Superior temporal gyrus (tissue), 1 donor: ENCODE measurements around the gene ZNF195.
"Not testable (repeated sequence)": the region's sequence is repeated elsewhere in the genome, so short reads cannot be mapped to it uniquely, and the experiment has no call there.

Source experiments
- DNase-seq: peaks from one replicate; pipeline ENCODE4 v3.0.0-alpha.2; 2016; ENCODE audit errors: extremely low spot score

ZNF195 gene

DNA sequence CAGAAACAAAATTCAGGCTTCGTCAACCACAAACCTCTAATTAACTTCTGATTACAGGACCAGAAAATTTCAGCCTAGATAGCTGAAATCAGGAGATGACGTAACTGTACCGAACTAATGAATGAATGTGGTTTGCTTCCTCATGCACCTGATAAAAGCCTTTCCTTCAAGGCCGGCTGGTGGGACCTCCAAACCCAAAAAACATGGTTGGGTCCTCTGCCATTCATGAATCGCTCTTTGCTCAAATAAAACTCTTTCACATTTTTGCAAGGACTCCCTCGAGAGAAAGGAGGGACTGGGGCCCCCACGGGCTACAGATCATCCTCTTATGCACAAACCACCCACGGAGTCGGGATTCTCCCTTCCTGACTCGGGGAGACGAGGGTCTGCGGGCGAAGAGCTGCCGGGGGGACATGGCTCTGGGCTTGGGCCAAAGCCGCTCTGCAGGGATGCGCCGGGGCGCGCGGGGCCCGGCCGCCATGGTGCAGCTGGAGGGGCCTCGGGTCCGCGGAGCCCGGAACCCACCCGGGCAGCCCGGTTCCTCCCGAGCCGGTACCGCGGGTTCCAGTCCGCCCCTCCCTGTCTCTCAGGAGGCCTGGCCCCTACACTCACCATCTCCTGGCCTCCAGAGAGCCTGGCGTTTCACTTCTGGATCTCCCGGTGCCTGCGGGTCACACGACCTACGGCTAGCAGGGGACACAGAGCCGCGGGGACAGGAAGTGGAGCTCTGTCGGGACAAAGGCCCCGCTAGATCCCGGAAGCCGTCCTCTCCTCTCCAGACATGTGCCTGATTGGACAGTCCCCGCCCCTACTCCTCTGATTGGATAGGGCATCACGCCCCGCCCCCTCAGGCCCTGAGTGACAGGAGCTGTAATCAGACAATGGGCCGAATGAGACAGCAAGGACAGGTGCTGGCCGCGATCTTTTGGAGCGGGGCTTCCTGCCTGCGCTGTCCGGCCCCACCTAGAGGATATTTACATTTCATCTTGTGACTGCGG is at the start of gene ZNF195:
Gene ZNF195 (minus strand): TSS at position 721 of the 998 bp plus-strand sequence. CDS start 106 bp downstream, at position 615.
- DNase-seq, result peak; percentile 98

DNA sequence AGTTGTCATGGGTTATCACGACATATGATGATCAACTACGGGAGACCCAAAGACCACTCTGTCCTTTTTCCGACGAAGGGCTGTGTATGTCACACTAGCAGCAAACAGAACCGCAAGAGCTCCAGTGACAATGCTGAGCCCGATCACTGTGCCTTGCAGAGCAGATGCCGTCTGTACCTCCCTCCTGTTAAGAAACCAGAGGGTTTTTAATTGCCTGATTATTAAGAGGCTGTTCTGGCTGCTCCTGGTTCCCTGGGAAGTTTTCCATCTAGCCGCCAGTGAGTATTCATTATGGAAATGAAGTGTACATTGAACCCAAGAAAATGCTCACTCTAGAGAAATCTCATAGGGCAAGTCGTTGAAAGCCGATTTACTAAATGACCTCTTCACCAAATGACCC is 49.1 kb upstream of the ZNF195 start:
- not testable (repeated sequence) for DNase-seq

DNA sequence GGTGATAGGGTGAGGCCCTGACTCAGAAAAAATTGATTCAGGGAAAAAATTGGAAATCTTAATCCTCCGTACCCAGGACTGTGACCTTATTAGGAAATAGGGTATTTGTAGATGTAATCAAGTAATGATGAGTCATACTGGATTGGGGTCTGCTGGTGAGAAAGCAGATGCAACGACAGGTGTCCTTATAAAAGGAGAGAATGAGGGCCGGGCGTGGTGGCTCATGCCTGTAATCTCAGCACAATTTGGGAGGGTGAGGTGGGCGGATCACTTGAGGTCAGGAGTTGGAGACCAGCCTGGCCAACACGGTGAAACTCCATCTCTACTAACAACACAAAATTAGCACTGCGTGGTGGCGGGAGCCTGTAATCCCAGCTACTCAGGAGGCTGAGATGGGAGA is 47.6 kb upstream of the ZNF195 start:
- DNase-seq, result not testable (repeated sequence)

DNA sequence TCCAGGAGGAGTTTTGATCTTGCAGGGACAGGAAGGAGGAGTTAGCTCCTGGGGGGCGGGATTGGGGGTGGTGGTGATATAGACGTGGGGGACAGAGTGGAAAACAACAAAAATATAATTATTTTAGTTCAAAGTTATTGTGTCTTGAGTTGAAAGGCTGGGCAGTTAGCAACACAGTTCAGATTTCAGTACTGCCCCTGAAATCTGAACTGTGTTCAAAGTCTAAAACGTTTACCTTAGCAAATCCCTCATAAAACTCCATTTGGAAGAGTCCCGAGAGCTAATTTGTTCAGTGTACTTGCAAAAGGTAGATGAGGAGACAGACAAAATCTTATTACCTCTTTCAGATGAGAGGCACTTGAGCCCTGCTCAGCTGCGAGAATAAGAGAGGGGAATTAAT is 45.0 kb upstream of the ZNF195 start:
- DNase-seq, result not testable (repeated sequence)

DNA sequence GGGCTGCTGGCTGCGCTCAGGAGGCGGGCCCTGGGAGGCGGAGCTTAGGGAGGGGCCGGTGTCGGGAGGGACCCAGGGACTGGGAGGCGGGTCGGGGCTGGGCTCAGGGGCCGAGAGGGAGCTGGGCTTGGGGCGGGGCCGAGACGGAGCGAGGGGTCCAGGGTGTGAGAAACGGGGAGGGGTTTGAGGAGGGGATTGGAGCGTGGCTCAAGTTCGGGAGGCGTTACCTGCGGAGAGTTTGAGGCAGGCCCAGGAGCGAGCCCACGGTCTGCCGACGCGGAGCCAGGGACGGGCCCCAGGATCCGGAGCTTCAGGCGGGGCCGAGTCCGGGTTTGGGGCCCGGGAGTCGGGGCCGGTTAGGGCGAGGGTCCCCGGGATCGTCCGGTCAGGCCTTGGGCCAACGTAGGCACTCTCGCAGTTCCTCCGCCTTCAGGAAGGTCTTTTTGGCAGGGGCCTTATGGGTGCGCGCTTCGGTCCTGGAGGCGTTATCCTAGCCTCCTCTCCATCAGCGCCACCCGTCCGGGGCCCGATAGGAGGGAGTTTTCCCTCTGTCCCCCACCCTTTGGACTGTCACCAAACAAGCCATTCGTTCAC is 44.3 kb upstream of the ZNF195 start:
- DNase-seq, result not testable (repeated sequence)

DNA sequence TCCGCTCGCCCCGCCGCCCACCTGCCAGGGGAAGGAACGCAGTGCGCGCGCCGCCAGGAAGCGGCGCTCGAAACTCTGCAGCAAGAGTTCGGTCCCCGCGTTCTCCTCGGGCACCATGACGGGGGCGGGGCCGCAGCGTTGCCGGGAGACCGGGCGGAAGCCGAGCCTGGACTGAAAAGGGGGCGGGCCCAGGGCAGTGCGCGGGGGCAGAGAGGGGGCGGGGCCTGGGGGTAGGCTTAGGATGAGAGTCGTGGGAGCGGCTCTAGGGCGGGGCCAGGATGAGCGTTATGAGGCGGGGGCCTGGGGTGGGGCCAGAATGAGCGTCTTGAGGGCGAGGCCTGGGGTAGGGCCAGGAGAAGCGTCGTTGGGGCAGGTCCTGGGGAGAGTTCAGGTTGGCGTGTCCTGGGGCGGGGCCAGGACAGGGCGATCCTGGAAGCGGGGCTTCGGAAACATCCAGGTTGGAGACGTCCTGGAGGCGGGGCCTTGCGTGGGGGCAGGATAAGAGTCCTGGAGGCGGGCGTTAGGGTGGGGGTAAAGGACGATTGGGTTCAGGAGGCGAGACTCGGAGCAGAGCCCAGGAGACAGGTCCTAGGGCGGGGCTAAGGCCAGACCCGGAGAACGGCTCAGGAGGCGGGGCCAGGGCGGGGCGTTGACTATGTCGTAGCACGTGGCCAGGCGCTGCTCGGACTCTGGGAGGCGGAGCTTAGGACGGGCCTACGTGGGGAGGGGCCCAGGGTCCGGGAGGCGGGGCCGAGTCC is 43.6 kb upstream of the ZNF195 start:
- DNase-seq, result peak; percentile 92

DNA sequence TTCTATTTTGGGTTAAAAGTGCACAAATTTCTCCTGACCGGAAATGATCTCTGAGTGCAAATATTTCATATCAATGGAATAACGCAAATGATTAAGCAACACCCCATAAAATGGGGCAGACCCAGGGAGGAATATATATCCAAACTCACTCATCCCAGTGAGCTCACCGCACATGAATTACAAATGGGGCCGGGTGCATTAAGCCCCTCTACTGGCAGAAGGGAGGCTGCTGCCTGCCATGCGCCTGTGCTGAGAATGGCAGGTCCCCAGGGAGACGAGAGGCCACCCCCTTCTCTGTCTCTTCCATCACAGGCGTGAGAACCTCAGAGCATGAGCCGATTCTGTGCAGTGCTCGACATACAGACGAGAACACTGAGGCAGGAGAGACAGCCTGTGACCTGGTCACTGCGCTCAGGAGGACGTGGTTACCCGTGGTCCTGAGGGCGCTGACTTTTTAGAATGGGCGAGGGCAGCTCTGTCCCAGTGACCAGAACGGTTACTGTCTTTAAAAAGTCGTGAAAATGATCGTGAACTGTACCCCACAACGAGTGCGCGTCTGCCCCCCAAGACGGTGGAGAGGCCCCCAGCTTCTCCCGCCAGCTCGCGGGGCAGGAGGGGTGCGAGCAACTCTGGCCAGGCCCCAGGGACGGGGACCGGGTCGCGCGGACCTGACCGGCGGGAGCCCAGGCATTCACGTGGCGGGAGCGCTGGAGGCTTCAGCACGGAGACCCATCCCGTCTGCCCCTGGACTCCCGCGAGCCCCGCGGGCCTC is 42.8 kb upstream of the ZNF195 start:
- peak; percentile 8 for DNase-seq

DNA sequence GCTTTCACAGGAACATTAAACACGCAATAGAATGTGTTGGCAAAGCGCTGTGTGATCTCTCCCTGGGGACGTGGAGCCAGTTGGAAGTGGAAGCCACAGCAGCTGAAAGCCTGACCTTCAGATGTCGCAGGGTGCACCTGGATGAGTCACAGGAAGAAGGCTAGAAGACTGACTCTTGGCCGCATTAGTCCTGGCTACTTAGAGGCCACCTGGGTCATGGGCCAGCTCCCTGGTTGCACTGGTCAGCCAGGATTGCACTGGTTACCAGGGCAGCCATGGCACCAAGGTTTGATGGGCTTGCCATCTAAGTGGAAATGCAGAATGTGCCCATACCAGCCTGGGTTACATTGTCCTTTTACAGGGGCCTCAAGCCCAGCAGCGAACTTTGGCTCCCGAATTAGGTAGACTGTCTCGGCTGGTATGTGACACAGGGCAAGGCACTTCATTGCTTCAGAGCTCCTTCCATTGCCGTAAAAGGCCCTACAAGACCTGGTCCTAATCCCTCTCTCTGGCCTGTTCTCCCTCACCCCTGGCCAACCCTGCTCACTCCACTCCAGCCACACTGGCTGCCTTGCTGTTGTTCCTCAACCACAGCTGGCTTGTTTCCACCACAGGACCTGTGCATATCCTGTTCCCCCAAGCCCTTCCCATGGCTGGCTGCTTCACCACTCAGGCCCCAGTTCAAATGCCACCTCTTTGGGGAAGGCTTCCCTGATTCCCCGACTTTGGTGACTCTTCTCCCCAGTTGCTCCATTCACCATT is 41.5 kb upstream of the ZNF195 start:
- DNase-seq, result not testable (repeated sequence)

DNA sequence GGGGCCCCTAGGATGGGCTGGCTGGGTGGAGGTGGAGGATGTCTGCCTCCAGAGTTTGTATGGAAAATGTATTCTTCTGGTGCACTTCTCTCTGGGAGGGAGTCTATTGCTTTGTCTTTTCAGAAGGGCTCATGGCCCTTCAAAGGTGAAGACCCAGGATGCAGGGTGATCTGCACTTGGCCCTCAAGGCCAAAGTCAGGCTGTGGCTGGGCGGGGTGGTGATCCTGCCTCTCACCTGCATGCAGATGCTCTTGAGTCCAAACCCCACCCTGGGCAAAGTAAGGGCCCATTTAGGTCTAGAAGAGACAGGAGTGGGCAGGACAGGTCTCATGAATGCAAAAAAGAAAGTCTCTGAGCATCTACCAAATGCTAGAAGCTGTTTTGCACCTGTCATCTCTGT is 40.5 kb upstream of the ZNF195 start:
- DNase-seq, result not testable (repeated sequence)

DNA sequence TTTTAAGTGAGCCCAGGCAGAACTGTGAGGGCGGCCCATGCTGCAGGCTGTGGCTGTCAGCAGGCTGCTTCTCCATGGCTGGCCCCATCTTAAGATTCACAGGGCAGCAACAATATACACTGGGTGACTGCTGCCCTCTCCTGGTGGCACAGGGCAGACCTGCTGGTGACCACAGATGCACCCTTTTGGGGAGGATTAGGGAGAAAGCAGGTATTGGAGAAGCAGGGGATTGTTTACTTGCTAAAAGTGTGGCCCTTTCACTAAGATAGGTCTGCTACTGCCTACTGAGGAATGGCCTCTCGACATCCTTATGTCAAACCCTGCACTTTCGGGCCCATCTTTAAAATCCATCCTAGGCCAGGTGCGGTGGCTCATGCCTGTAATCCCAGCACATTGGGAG is 38.1 kb upstream of the ZNF195 start:
- peak; percentile 29 for DNase-seq

DNA sequence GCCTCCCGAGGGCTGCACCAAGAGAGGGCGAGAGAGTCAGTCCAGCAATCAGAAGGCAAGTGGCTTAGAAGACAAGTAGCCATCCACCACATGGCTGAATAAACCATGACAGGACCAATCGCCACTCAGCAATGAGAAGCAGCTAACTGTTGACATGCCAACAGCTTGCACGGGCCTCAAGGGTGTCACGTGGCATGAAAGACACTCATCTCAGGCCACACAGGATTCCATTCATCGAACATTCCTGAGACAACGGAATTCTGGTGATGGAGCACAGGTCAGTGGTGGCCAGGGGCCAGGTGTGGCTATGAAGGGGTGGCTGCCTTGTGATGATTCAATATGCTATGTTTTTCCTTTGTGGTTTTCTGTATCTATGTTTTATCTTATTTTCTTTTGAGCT is 36.4 kb upstream of the ZNF195 start:
- not testable (repeated sequence) for DNase-seq

DNA sequence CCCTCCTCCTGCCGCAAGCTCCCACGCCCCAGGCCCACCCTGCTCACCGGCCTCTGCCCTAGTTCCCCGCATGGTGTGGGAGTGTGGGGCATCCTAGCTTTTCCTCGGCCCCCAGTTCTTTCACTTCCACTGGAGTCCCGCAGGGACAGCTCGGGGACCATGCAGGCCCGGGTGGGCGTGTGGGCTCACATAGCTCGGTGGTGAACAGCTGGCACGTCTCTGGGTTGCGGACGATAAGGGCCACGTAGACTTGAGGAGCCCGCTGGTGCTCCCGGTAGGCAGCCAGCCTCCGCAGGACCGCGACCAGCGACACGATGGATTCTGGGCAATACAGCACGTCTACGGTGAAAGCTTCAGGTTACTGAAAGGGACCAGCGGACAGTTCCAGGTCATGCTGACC is 34.7 kb upstream of the ZNF195 start:
- not testable (repeated sequence) for DNase-seq

DNA sequence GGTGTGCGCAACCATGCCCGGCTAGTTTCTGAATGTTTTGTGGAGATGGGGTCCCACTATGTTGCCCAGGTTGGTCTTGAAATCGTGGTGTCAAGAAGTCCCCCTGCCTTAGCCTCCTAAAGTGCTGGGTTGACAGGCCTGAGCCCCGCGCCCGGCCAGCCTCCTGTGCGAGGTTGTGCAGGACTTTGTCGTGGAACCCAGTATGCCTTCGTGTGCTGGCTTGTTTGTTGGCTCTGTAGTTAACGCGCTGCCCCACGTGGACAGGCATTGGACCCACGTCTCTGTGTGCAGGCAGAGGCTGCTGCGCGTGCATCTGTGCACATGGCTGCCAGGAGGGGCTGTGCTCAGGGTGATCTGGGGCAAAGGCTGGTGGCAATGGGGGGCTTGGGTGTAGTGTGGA is 33.9 kb upstream of the ZNF195 start:
- DNase-seq, result no peak

DNA sequence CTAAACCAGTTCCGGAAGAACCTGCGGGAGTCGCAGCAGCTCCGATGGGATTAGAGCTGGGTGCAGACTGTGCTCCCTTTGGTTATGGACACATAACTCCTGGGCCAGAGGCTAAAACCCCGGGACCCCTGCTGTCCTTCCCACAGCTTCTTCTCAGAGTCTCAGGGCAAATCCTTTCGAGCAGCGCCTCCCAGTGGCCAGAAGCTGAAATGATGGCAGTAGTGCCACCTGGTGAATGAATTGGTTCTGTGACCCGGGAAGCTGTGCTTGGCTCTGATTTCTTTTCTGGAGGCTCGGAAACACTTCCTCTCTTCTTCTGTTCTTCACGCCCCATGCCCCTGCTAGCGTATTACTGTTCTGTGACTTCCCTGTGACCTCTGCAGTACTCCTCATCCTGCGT is 29.8 kb upstream of the ZNF195 start:
- peak; percentile 84 for DNase-seq

DNA sequence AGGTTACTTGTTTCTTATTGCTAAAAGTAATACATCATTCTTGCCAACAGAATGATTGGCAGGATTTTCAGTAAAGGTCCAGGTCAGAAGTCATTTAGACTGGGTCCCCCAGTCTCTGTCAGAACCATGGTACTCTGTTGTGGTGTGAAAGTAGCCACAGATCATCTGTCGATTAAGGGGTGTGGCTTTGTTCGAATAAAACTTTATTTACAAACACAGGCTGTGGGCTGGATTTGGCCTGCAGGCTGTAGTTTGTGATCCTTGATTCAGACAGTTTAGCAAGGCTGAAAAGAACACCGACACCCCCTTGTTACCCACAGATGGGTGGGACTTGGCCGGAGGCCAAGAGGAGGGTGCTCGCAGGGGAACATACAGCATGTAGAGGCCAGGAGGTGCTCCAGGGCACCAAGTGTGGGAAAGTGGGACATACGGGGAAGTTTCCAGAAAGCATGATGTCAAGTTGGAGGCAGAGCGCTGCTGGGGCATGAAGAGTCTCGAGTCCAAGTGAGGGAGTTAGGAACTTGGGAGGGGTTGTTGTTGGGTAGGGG is 29.2 kb upstream of the ZNF195 start:
- not testable (repeated sequence) for DNase-seq

DNA sequence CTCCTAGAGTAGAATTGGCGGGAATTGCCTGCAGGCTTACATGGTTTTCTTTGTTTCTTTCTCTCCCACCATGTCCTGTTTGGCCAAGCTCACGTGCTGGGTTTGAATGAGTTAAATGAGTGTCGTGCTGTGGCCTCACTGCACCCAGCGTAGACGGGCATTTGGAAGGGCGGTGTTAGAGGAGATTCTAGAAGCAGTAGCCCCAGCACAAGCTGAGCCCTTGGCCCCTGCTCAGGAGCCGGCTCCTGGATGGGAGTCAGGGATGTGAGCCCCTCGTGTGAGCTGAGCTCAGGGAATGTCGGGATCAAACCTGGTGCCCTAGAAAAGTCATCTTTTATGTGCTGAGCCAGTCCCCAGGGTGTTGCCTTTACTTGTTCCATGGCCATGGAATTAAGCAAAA is 28.0 kb upstream of the ZNF195 start:
- not testable (repeated sequence) for DNase-seq

DNA sequence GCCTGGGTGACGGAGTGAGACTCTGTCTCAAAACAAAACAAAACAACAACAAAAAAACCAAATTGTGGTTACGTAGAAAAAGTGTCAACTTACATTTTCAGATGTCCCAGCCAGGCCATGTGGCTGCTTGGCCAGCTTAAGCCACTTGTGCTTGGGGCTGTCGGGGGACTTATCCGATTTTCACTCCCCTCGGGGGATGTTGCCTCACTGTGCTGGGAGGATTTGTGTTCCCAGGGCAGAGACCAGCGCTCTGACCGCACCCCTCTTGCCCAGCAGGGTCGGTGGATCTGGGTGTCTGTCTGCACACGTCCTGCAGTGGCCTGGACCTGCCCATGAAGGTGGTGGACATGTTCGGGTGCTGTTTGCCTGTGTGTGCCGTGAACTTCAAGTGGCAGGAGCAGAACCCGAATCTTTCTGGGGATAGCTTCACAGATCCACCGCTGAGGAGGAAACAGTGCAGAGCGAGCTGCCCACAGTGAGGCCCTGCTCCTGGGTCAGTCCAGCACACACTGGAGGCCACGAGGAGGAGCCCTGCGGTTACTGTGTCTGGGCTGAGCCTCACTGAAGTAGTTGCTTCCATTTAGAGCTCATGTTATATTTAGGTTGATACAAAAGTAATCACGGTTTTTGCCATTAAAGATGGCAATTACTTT is 27.4 kb upstream of the ZNF195 start:
- not testable (repeated sequence) for DNase-seq

DNA sequence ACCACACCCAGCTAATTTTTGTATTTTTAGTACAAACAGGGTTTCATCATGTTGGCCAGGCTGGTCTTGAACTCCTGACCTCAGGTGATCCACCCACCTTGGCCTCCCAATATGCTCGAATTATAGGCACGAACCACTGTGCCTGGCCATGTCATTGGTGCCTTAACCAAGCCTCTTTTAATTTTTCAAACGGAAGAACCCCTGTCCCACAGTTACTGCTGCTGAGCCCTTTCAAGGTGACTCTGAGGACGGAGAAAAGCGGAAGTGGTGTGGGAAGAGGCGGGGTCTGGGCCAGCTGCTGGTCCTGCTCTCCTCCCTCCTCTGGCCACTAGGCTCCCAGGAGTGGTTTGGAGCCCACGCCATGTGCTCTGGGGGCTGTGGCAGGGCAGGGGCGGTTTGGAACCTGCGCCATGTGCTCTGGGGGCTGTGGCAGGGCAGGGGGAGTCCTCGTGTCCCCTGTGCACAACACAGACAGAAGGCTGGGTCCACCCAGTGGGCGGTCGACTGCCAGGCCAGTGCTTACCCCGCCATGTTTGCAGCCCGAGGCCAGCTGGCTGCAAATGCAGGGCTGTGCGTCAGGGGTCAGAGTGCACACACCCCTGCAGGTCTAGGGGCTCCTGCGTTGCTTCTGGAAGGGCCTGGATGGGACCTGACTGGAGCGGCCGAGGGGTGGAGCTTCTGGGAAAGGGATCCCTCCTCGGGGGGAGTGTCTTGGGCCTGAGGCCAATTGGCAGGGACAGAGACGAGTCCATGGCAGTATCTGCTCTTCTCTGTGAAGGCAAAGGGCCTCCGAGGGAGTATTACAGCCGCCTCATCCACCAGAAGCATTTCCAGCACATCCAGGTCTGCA is 25.4 kb upstream of the ZNF195 start:
- DNase-seq, result not testable (repeated sequence)

DNA sequence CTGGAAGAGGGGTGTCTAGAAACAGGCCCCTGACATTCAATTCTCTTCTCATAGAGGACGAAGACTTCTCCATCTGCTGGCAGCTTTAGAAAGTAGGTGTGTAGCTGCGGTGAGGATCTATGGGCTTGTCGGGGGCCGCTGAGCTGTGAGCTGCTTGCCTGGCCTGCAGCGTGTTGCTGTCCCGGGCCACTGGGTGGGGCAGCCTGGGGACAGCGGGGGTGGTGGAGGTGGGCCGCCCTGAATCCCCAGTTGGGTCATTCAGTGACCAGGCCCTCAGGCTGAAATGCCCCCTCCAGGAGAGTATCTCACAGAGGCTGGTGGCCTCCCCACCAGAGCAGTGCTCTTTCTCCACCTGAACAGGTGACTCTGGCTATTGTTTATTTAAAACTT is 23.9 kb upstream of the ZNF195 start:
- DNase-seq, result not testable (repeated sequence)
